AG04450 (cell line): Measurements from ENCODE around the gene RAMP1. TPM values are rescaled to one million over a fixed set of nuclear protein-coding genes. Genes with fewer than 3 reads are reported as not detected.

Source experiments
- CTCF ChIA-PET: fragments of 300-600, 350-600 bp; formaldehyde crosslinking; extraction: SDS; loops from one replicate; lab custom pipeline; 2022; ENCODE audit warnings: antibody characterized with exemption, inconsistent platforms; lab: Charles Lee
- POLR2A ChIA-PET: fragments of 350-600 bp; formaldehyde crosslinking; extraction: SDS; loops from one replicate; lab custom pipeline; 2021; ENCODE audit warnings: antibody characterized with exemption, inconsistent platforms; lab: Yijun Ruan, JAX
- DNase-seq: peaks from one replicate; pipeline ENCODE4 v3.0.0-alpha.2; 2011; ENCODE audit warnings: low read depth, low spot score
- H3K27ac ChIP-seq: one replicate; pipeline ENCODE4 v1.5.1; 2012; ENCODE audit warnings: low read depth, low read length, control low read depth
- H3K27me3 ChIP-seq: one replicate; pipeline ENCODE4 v1.6.0; 2012; ENCODE audit warnings: low read length; ENCODE audit not compliant: control insufficient read depth, insufficient read depth
- H3K4me3 ChIP-seq: 2 replicates; pipeline ENCODE4 v1.5.1; 2011; ENCODE audit warnings: mild to moderate bottlenecking, low read depth, low read length, control low read depth
- H3K9me3 ChIP-seq: 2 replicates; pipeline ENCODE4 v1.5.1; 2012; ENCODE audit warnings: low read length; ENCODE audit not compliant: control insufficient read depth, insufficient read depth
- CTCF ChIP-seq: IDR thresholded peaks from 2 replicates; pipeline ENCODE4 v1.5.1; 2011; ENCODE audit warnings: low read depth, low read length, control low read depth, inconsistent platforms
- polyA plus RNA-seq: library from polyadenylated mRNA; depleted of rRNA; stranded (reverse); fragments of >200 nt; gene quantifications from 2 replicates; pipeline ENCODE4 v1.2.3, GENCODE V29; 2011

Gene RAMP1
- polyA plus RNA-seq, 1 experiment: 26.5 TPM

- H3K4me3 ChIP-seq: no peak overlapping the region
- no peak for DNase-seq
- ChIA-PET POLR2A (interaction anchor here (0.8 kb wide), 2 partner anchors 9 to 17 kb away, joined by 3 to 4 read pairs; no protein-coding TSS in a partner anchor), CTCF (interaction anchor here (0.6 to 2.0 kb wide), 24 partner anchors 9 to 340 kb away, joined by 3 to 8 read pairs (median 3); partner anchors contain the start of gene SCLY)
- TF ChIP-seq CTCF: no peak
- no peaks in the 10 kb centered on the region for H3K27me3 ChIP-seq
- H3K27ac ChIP-seq: no peak overlapping the region
- H3K9me3 ChIP-seq: no peaks in the 10 kb centered on the region; the same call in none of the 2 replicates
These were observed 63.4 kb downstream of the RAMP1 start for GRCh38 chr2:237922641-237923361.

GRCh38 chr2:237923481-237924163 is 64.2 kb downstream of the RAMP1 start:
- POLR2A ChIA-PET: interaction anchor here (0.8 kb wide), 2 partner anchors 8 to 18 kb away, joined by 3 to 4 read pairs; no protein-coding TSS in a partner anchor
- H3K4me3 ChIP-seq: no peak overlapping the region
- no peak overlapping the region for H3K27ac ChIP-seq
- CTCF ChIA-PET: interaction anchor here (0.6 to 2.0 kb wide), 27 partner anchors 8 to 342 kb away, joined by 3 to 8 read pairs (median 3); partner anchors contain the start of gene SCLY
- TF ChIP-seq CTCF: peak; percentile 79
- no peaks in the 10 kb centered on the region for H3K27me3 ChIP-seq
- H3K9me3 ChIP-seq: no peaks in the 10 kb centered on the region; the same call in none of the 2 replicates
- peak; percentile 23 for DNase-seq

GRCh38 chr2:237924164-237924534 is 64.7 kb downstream of the RAMP1 start:
- Histone ChIP-seq H3K4me3 (no peak overlapping the region), H3K27ac (no peak overlapping the region), H3K9me3 (no peaks in the 10 kb centered on the region; the same call in none of the 2 replicates), H3K27me3 (no peaks in the 10 kb centered on the region)
- ChIA-PET POLR2A (no interaction called here), CTCF (interaction anchor here (0.5 to 2.0 kb wide), 10 partner anchors 8 to 342 kb away, joined by 3 to 5 read pairs (median 4); no protein-coding TSS in a partner anchor)
- DNase-seq: no peak
- no peak for TF ChIP-seq CTCF

GRCh38 chr2:237927135-237927534 is 67.7 kb downstream of the RAMP1 start:
- Histone ChIP-seq H3K27me3 (no peaks in the 10 kb centered on the region), H3K4me3 (no peak overlapping the region), H3K27ac (no peak overlapping the region), H3K9me3 (peaks cover 12% of the 10 kb centered on the region)
- ChIA-PET POLR2A (no interaction called here), CTCF (interaction anchor here (0.7 kb wide), 1 partner anchor 355 kb away, joined by 3 read pairs; no protein-coding TSS in a partner anchor)
- TF ChIP-seq CTCF: no peak
- DNase-seq: no peak
